H1 (cell line): ENCODE results near the gene EPB41L4B. TPM values are rescaled to one million over a fixed set of nuclear protein-coding genes. Genes with fewer than 3 reads are reported as not detected.

Source experiments
- CTCF ChIA-PET: fragments of 300-600 bp; sonication (Branson Sonifier 250); formaldehyde crosslinking; loops from one replicate; lab custom pipeline; 2021; ENCODE audit not compliant: partially characterized antibody; lab: Charles Lee
- POLR2A ChIA-PET: fragments of 300-600 bp; sonication (Branson Sonifier 250); formaldehyde crosslinking; loops from one replicate; lab custom pipeline; 2021; ENCODE audit warnings: inconsistent platforms; ENCODE audit not compliant: partially characterized antibody; lab: Charles Lee
- DNase-seq, 2 experiments: peaks; one replicate each; pipeline versions ENCODE4 v3.0.0 to v3.0.0-alpha.2; 2010 to 2022; ENCODE audit warnings: low spot score in 2 of 2, low read depth in 1 of 2, mixed read lengths in 1 of 2
- FAIRE-seq: peaks from 2 replicates; lab custom pipeline; 2011; peaks lifted over from hg19 to GRCh38; lab: Jason Lieb, UNC
- H2AFZ ChIP-seq: 2 replicates; pipeline ENCODE4 v1.8.1; 2012; ENCODE audit warnings: low read length, inconsistent platforms
- H2AK5ac ChIP-seq: 2 replicates; pipeline ENCODE4 v1.6.1; 2013; ENCODE audit warnings: low read depth, low read length
- H2BK120ac ChIP-seq: replicated peaks from 2 replicates; pipeline ENCODE3; 2013; ENCODE audit warnings: low read depth, low read length, inconsistent platforms
- H2BK12ac ChIP-seq: 2 replicates; pipeline ENCODE4 v1.6.1; 2013; ENCODE audit warnings: low read depth, low read length
- H2BK15ac ChIP-seq: 2 replicates; pipeline ENCODE4 v1.6.1; 2013; ENCODE audit warnings: low read length
- H2BK20ac ChIP-seq: 2 replicates; pipeline ENCODE4 v1.6.1; 2013; ENCODE audit warnings: low read length
- H2BK5ac ChIP-seq: 2 replicates; pipeline ENCODE4 v1.6.1; 2013; ENCODE audit warnings: low read depth, low read length
- H3K14ac ChIP-seq: 2 replicates; pipeline ENCODE4 v1.6.1; 2013; ENCODE audit warnings: inconsistent platforms; ENCODE audit not compliant: insufficient read length
- H3K18ac ChIP-seq: 2 replicates; pipeline ENCODE4 v1.6.1; 2013; ENCODE audit warnings: low read length; ENCODE audit errors: extremely low read depth
- H3K23ac ChIP-seq: 2 replicates; pipeline ENCODE4 v1.6.1; 2013; ENCODE audit warnings: inconsistent platforms; ENCODE audit not compliant: insufficient read length
- H3K23me2 ChIP-seq: 2 replicates; pipeline ENCODE4 v1.6.1; 2013; ENCODE audit warnings: low read depth, low read length
- H3K27ac ChIP-seq: 2 replicates; pipeline ENCODE4 v1.6.1; 2011; ENCODE audit warnings: low read depth, low read length, inconsistent platforms
- H3K27me3 ChIP-seq, 4 experiments: replicated peaks in 1 of 4; 1 replicate in 1 of 4; 2 replicates in 3 of 4; pipeline versions ENCODE4 v1.6.1 to v1.8.1; 2011 to 2013; ENCODE audit warnings: low read length in 3 of 4, mild to moderate bottlenecking in 3 of 4, inconsistent platforms in 2 of 4, mixed read lengths in 2 of 4, moderate library complexity in 1 of 4; ENCODE audit not compliant: control insufficient read depth in 3 of 4, insufficient read depth in 3 of 4; ENCODE audit errors: extremely low read depth in 1 of 4
- H3K36me3 ChIP-seq, 4 experiments: 2 replicates each; pipeline versions ENCODE4 v1.6.1 to v1.8.1; 2011 to 2013; ENCODE audit warnings: mild to moderate bottlenecking in 4 of 4, low read length in 3 of 4, moderate library complexity in 2 of 4, control low read depth in 1 of 4, inconsistent platforms in 1 of 4; ENCODE audit not compliant: insufficient read depth in 4 of 4, control insufficient read depth in 2 of 4
- H3K4ac ChIP-seq: replicated peaks from 2 replicates; pipeline ENCODE3; 2013; ENCODE audit warnings: low read length, low read depth, mixed read lengths, inconsistent platforms; ENCODE audit not compliant: insufficient read length
- H3K4me1 ChIP-seq, 4 experiments: replicated peaks in 1 of 4; 1 replicate in 1 of 4; 2 replicates in 3 of 4; pipeline versions ENCODE4 v1.6.1 to v1.8.1; 2011 to 2013; ENCODE audit warnings: low read length in 3 of 4, inconsistent platforms in 2 of 4, mixed read lengths in 1 of 4; ENCODE audit not compliant: insufficient read depth in 4 of 4, control insufficient read depth in 3 of 4
- H3K4me2 ChIP-seq, 2 experiments: 2 replicates each; pipeline versions ENCODE4 v1.6.1 to v1.8.1; 2011 to 2013; ENCODE audit warnings: low read depth in 2 of 2, low read length in 2 of 2, control low read depth in 1 of 2, inconsistent platforms in 1 of 2, mild to moderate bottlenecking in 1 of 2; ENCODE audit not compliant: insufficient read depth in 1 of 2
- H3K4me3 ChIP-seq, 4 experiments: fragments of 200-600, 300-600 bp in 1 of 4; sonication (generic), shearing (Covaris generic), sonication (Bioruptor Twin) in 1 of 4; 2 replicates each; pipeline versions ENCODE4 v1.5.1 to v1.8.1; 2011 to 2016; ENCODE audit warnings: low read length in 4 of 4, low read depth in 3 of 4, control low read depth in 2 of 4, inconsistent platforms in 2 of 4, mild to moderate bottlenecking in 2 of 4, mixed read lengths in 1 of 4, moderate library complexity in 1 of 4; ENCODE audit not compliant: insufficient read depth in 2 of 4; ENCODE audit errors: extremely low read depth in 1 of 4
- H3K56ac ChIP-seq: replicated peaks from 2 replicates; pipeline ENCODE3; 2013; ENCODE audit warnings: low read depth, mild to moderate bottlenecking, mixed read lengths, low read length, inconsistent platforms; ENCODE audit not compliant: insufficient read length
- H3K79me1 ChIP-seq: 2 replicates; pipeline ENCODE4 v1.6.1; 2013; ENCODE audit warnings: low read depth, low read length, control low read depth
- H3K79me2 ChIP-seq, 2 experiments: 2 replicates each; pipeline versions ENCODE4 v1.6.1 to v1.8.1; 2012 to 2013; ENCODE audit warnings: low read length in 2 of 2, mild to moderate bottlenecking in 2 of 2, inconsistent platforms in 1 of 2; ENCODE audit not compliant: insufficient read depth in 2 of 2, control insufficient read depth in 1 of 2
- H3K9ac ChIP-seq, 4 experiments: replicated peaks in 1 of 4; 1 replicate in 1 of 4; 2 replicates in 3 of 4; pipeline versions ENCODE4 v1.6.1 to v1.8.1; 2011 to 2013; ENCODE audit warnings: low read depth in 3 of 4, low read length in 3 of 4, control low read depth in 2 of 4, mild to moderate bottlenecking in 2 of 4, moderate library complexity in 2 of 4, inconsistent platforms in 1 of 4; ENCODE audit errors: extremely low read depth in 1 of 4
- H3K9me3 ChIP-seq, 2 experiments: 2 replicates each; pipeline versions ENCODE4 v1.6.1 to v1.8.1; 2012 to 2013; ENCODE audit warnings: mild to moderate bottlenecking in 2 of 2, moderate library complexity in 2 of 2, control low read depth in 1 of 2, inconsistent platforms in 1 of 2, low read depth in 1 of 2, low read length in 1 of 2, mixed read lengths in 1 of 2; ENCODE audit not compliant: insufficient read depth in 2 of 2
- H4K20me1 ChIP-seq, 2 experiments: replicated peaks in 1 of 2; 2 replicates each; pipeline versions ENCODE3 to v1.8.1; 2011 to 2013; ENCODE audit warnings: inconsistent platforms in 2 of 2, low read length in 2 of 2, mild to moderate bottlenecking in 1 of 2; ENCODE audit not compliant: insufficient read depth in 2 of 2, control insufficient read depth in 1 of 2
- H4K5ac ChIP-seq: 2 replicates; pipeline ENCODE4 v1.6.1; 2013; ENCODE audit warnings: low read length, low read depth, mixed read lengths, inconsistent platforms; ENCODE audit not compliant: insufficient read length
- H4K8ac ChIP-seq: 2 replicates; pipeline ENCODE4 v1.8.0; 2013; ENCODE audit warnings: mild to moderate bottlenecking, moderate library complexity, low read length, inconsistent platforms; ENCODE audit not compliant: insufficient read depth; ENCODE audit errors: extremely low read depth
- H4K91ac ChIP-seq: replicated peaks from 2 replicates; pipeline ENCODE3; 2013; ENCODE audit warnings: low read length, mixed read lengths, inconsistent platforms; ENCODE audit not compliant: insufficient read length
- ASH2L ChIP-seq: fragments of 200-600, 300-600 bp; sonication (generic); IDR thresholded peaks from one replicate; pipeline ENCODE4 v1.7.1; 2017; ENCODE audit warnings: low read length
- EP300 ChIP-seq, 2 experiments: IDR thresholded peaks; 1 replicate in 1 of 2; 2 replicates in 1 of 2; pipeline ENCODE4 v1.6.1; 2011 to 2012; ENCODE audit warnings: low read depth in 2 of 2, low read length in 2 of 2, mild to moderate bottlenecking in 2 of 2, borderline replicate concordance in 1 of 2, inconsistent platforms in 1 of 2, moderate library complexity in 1 of 2
- GTF2F1 ChIP-seq: IDR thresholded peaks from 2 replicates; pipeline ENCODE4 v1.6.1; 2012; ENCODE audit warnings: low read depth, low read length, improper control_type of control experiment, borderline replicate concordance
- JUN ChIP-seq: IDR thresholded peaks from 2 replicates; pipeline ENCODE4 v1.6.1; 2011; ENCODE audit warnings: low read depth, mild to moderate bottlenecking, improper control_type of control experiment, low read length
- KDM4A ChIP-seq: IDR thresholded peaks from one replicate; pipeline ENCODE4 v1.7.1; 2012; ENCODE audit warnings: low read depth, mild to moderate bottlenecking, moderate library complexity, low read length, inconsistent platforms; ENCODE audit not compliant: severe bottlenecking
- MAFK ChIP-seq: IDR thresholded peaks from 2 replicates; pipeline ENCODE4 v1.6.1; 2012; ENCODE audit warnings: low read depth, mild to moderate bottlenecking, improper control_type of control experiment, low read length
- NRF1 ChIP-seq: IDR thresholded peaks from 2 replicates; pipeline ENCODE4 v1.6.1; 2011; ENCODE audit warnings: mild to moderate bottlenecking, low read depth, low read length, improper control_type of control experiment
- SIN3A ChIP-seq, 2 experiments: IDR thresholded peaks in 1 of 2; conservative IDR thresholded peaks in 1 of 2; 2 replicates each; pipeline ENCODE4 v1.6.1; 2011 to 2012; ENCODE audit warnings: low read length in 2 of 2, improper control_type of control experiment in 1 of 2, low read depth in 1 of 2, mild to moderate bottlenecking in 1 of 2
- SUZ12 ChIP-seq: fragments of 200-600 bp; sonication (generic); IDR thresholded peaks from 2 replicates; pipeline ENCODE4 v1.6.1; 2012; ENCODE audit warnings: mild to moderate bottlenecking, inconsistent platforms, low read length, moderate library complexity, mixed read lengths
- WGBS, 2 experiments: shearing (Covaris generic) in 1 of 2; methylation state at CpG; one replicate each; pipeline versions ENCODE4 v1.1.6 to v1.1.7; 2013 to 2015; ENCODE audit warnings: low lambda C conversion rate in 2 of 2, mixed read lengths in 2 of 2, inconsistent platforms in 1 of 2, low coverage in 1 of 2, missing lambda C conversion rate in 1 of 2; ENCODE audit not compliant: insufficient replicate concordance in 2 of 2, insufficient coverage in 1 of 2, insufficient read length in 1 of 2; ENCODE audit errors: extremely low coverage in 1 of 2, missing lambda C conversion rate in 1 of 2; 5-methylcytosine and 5-hydroxymethylcytosine counted together
- polyA plus RNA-seq, 7 experiments: library from polyadenylated mRNA; depleted of rRNA in 3 of 7; stranded (reverse) in 5 of 7; unstranded in 2 of 7; fragments of >200 nt in 5 of 7; fragments of 200-250 nt in 2 of 7; gene quantifications; 1 replicate in 5 of 7; 2 replicates in 1 of 7; 4 replicates in 1 of 7; pipeline versions ENCODE4 v1.2.1 to v1.2.3, GENCODE V29; 2011 to 2013; ENCODE audit warnings: missing spikeins in 2 of 7, mixed read lengths in 2 of 7
- total RNA-seq: library from RNA; stranded (reverse); fragmentation: NEBNext Ultra II Directional; extraction: Animal tissue kit (Norgen Biotek cat#: 25700); gene quantifications from 2 replicates; pipeline ENCODE4 v1.2.1, GENCODE V29; 2021

The EPB41L4B gene
- total and polyA plus RNA-seq, 2 of the 8 experiments (the other 6 are each of a cell fraction or from before 2014, with no cell fraction given) = 11.9 to 25.0 TPM

DNA sequence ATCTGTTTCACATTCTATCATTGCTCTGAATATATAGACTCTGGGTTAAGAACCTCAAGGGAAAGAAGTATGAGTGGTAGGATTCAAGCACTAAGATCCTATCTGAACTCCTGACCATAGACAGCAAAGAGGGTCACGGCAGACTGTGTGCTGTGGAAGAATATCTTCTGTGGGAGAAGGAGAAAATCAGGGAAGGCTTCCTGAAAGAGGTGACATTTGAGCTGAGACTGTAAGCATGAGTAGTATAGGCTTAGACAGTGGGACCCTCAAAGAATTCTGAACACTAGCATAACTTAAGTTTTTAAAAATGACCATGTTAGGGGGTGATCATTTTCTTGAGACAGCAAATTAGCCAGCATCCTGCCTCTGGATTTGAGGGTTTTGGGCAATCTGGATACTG lies 157.7 kb downstream of the EPB41L4B start:
- Histone ChIP-seq H3K4me1 (peaks cover 0 to 2% (median 0%) of the 10 kb centered on the region in 4 experiments; a peak in 2 of 7 replicates), H2AFZ (no peak overlapping the region), H3K79me2 (no peaks in the 10 kb centered on the region), H2BK12ac (no peak overlapping the region), H3K23me2 (peaks cover 6% of the 10 kb centered on the region; the same call in 1 of the 2 replicates), H3K14ac (no peak overlapping the region), H2BK5ac (no peak overlapping the region), H3K4ac (no peak overlapping the region), H3K9ac (no peak overlapping the region), H4K91ac (no peak overlapping the region), H3K56ac (no peak overlapping the region), H3K9me3 (peaks cover 6% of the 10 kb centered on the region in 2 experiments; a peak in 3 of 4 replicates), H4K20me1 (no peaks in the 10 kb centered on the region), H2BK15ac (no peak overlapping the region), H3K36me3 (no peaks in the 10 kb centered on the region; a peak in 1 of 8 replicates), H3K18ac (no peak overlapping the region), H4K8ac (no peak overlapping the region), H2BK120ac (no peak overlapping the region), H3K27ac (no peak overlapping the region), H3K4me3 (no peak overlapping the region), H4K5ac (no peak overlapping the region), H3K23ac (no peak overlapping the region), H2BK20ac (no peak overlapping the region), H3K4me2 (no peak overlapping the region), H2AK5ac (no peak overlapping the region), H3K27me3 (peaks cover 6 to 23% (median 18%) of the 10 kb centered on the region in 4 experiments), H3K79me1 (no peaks in the 10 kb centered on the region)
- 85% methylated on average over 1 of the region's 1 CpG; no CpG with 5 or more reads in 1 of the 2 experiments for whole genome bisulfite sequencing, 2 experiments
- no peak for FAIRE-seq
- TF ChIP-seq MAFK = no peak
- no peak for TF ChIP-seq JUN
- TF ChIP-seq NRF1 = no peak
- no peak for TF ChIP-seq KDM4A
- no peak for TF ChIP-seq SIN3A (conservative IDR thresholded peaks at IDR 0.05 in 1 of 2, IDR thresholded peaks at IDR 0.05 in 1 of 2; ENCODE audit: low read depth in 1 of 2, low read length in 2 of 2)
- TF ChIP-seq SUZ12 = no peak
- no peak for TF ChIP-seq ASH2L
- TF ChIP-seq EP300 (IDR thresholded peaks at IDR 0.05; ENCODE audit: borderline replicate concordance in 1 of 2, low read depth in 2 of 2, low read length in 2 of 2) = no peak
- no peak for TF ChIP-seq GTF2F1
- DNase-seq = no peak
- ChIA-PET POLR2A (no interaction called here), CTCF (interaction anchor here (3.0 kb wide), 1 partner anchor 20 kb away, joined by 12 read pairs; no protein-coding TSS in a partner anchor)
